ENCODE results near the gene SLC22A4. TPM values are rescaled to one million over a fixed set of nuclear protein-coding genes. Genes with fewer than 3 reads are reported as not detected.

SLC22A4 gene
- total RNA-seq, 4 donors from 2014 or later = 2.6 to 6.8 (median 5.7) TPM

DNA sequence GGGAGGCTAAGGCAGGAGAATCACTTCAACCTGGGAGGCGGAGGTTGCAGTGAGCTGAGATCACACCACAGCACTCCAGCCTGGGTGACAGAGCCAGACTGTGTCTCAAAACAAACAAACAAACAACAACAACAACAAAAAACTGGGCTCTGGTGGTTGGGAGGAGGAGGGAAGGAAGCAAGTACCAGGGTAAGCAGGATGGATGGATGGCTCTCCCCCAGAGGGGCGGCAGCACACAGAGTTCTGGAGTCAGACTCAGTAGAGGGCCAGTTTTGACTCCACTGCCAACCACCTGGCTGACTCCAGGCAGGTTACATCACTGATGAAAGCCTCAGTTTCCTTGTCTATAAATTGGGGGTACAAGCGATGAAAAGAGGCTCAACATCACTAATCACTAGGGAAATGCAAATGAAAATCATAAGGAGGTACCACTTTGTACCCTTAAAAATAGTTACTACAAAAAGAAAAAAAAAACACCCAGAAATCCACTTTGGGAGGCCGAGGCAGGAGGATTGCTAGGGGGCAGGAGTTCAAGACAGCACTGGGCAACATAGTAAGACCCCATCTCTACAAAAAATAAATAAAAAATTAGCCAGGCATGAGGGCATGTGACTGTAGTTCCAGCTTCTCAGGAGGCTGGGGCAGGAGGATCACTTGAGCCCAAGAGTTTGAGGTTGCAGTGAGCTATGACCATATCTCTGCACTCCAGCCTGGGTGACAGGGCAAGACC is 3.2 kb downstream of the SLC22A4 start:
- no peak for TF ChIP-seq CTCF (IDR thresholded peaks at IDR 0.05)
- DNase-seq (ENCODE audit: low spot score) (no peak), ATAC-seq (ENCODE audit: low FRiP score) (no peak)

- ATAC-seq (ENCODE audit: low FRiP score) = no peak
These were observed 4.4 kb downstream of the SLC22A4 start for GRCh38 chr5:132298298-132299212.

DNA sequence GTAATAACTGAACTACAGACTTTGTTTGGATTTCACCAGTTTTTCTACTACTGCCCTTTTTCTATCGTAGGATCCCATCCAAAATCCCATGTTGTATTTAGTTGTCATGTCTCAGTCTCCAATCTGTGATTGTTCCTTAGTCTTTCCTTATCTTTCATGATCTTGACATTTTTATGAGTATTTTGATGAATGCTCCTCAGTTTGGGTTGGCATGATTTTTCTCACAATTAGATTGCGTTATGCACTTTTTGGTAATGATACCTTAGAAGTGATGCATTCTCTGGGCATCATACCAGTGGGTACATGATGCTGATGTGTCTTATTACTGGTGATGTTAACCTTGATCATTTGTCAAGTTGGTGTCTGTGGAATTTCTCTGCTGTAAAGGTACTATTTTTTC is 5.7 kb downstream of the SLC22A4 start:
- no peak for TF ChIP-seq CTCF (IDR thresholded peaks at IDR 0.05)
- ATAC-seq (ENCODE audit: low FRiP score) (no peak), DNase-seq (ENCODE audit: low spot score) (no peak)

More at GRCh38 chr5:132298298-132299212, 4.4 kb downstream of the SLC22A4 start:
- no peak for DNase-seq (ENCODE audit: low spot score)
- no peak for TF ChIP-seq CTCF (IDR thresholded peaks at IDR 0.05)

GRCh38 chr5:132300577-132301343 is 6.6 kb downstream of the SLC22A4 start:
- DNase-seq (ENCODE audit: low spot score) (no peak), ATAC-seq (ENCODE audit: low FRiP score) (no peak)
- TF ChIP-seq CTCF (IDR thresholded peaks at IDR 0.05) = no peak

DNA sequence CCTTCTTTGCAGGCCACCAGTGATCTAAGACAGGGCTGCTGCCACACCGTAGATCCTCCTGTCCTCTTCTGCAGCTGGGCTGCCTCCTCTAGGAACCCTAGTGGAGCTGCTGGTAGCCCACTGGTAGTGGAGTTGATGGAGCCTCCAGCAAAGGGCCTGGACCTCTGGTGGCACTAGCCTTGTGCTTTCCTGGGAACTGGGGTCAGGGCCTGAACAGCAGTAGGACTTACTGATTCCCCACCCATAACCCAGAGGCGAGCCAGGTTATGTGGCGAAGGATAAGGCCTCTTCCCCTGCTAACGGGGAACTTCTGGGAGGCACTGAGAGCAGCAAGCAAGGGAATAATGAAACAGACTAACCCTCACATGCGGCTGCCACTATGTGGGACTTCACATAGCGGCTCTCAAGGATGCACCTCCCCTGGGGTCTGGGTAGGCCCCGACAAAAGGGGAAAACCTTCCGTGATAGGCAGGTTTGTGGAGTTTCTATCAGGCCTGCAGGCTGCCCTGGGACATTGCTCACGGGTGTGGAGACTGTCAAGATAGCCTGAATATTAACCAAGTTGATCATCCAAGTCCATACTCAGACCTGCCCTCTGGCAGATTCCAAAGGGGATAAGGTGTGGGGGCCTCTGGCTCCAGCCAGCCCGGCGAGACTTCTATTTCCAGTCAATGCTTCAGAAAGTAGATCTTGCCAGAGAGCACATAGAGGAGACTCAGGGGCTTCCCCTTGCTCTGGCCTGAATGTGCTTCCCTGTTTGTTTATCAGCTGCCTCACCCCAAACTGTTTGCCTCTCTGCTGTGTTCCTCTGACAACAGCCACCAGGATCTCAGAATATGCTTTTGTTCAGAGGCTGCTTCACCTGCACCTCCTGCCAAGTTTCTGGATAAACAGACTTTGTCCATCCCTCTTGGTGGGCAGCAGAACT is 7.4 kb downstream of the SLC22A4 start:
- DNase-seq (ENCODE audit: low spot score) (no peak), ATAC-seq (ENCODE audit: low FRiP score) (no peak)
- TF ChIP-seq CTCF (IDR thresholded peaks at IDR 0.05) = no peak

DNA sequence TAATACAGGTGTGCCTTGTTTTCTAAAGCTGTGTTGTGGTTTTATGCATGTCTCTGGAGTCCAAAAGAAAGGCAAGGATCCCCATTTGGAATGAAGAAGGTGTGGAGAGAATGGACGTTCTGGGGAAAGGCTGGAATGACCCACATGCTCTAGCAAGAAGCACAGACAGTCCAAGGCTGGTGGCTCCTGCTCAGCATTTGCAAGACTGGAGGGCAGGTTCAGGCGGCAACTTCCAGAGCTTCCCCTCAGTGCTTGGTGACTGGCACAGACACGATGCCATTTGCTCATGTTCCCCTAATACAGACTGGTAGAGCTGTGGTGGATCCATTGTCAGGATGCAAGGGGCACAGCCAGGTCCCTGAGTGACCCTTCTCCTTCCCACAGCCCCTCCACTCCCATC is 8.2 kb downstream of the SLC22A4 start:
- ATAC-seq (ENCODE audit: low FRiP score) = no peak
- TF ChIP-seq CTCF (IDR thresholded peaks at IDR 0.05) = no peak
- DNase-seq (ENCODE audit: low spot score) = no peak

Measured in omental fat pad (tissue), 4 donors.